Right lobe of liver (tissue), 6 donors: ENCODE results near the gene BRPF3. TPM values are rescaled to one million over a fixed set of nuclear protein-coding genes. Genes with fewer than 3 reads are reported as not detected.
A peak's percentile ranks its signal among the peaks of the same experiment; 100 is the strongest.

Experiments
- ATAC-seq, 4 donors: fragments of 200-7000 bp; cut with Tn5 transposase; one replicate each; pipeline ENCODE4 v1.9.1; 2020; ENCODE audit warnings: mild to moderate bottlenecking in 4 of 4, moderate library complexity in 4 of 4
- DNase-seq, 3 donors: peaks; one replicate each; pipeline ENCODE4 v3.0.0-alpha.2; 2020
- H3K27ac ChIP-seq, 3 donors: fragments of 200-600 bp; one replicate each; pipeline ENCODE4 v1.8.0; 2022
- H3K27me3 ChIP-seq, 2 donors: fragments of 200-600 bp; one replicate each; pipeline ENCODE4 v1.8.0; 2022
- H3K36me3 ChIP-seq, 4 donors: fragments of 200-600 bp; sonication (generic) in 1 of 4; one replicate each; pipeline versions ENCODE4 v1.5.1 to v1.8.0; 2017 to 2022; ENCODE audit warnings: control low read depth in 1 of 4
- H3K4me1 ChIP-seq, 4 donors: fragments of 200-600 bp; sonication (generic) in 1 of 4; one replicate each; pipeline versions ENCODE4 v1.5.1 to v1.8.0; 2017 to 2022; ENCODE audit warnings: control low read depth in 1 of 4
- H3K4me3 ChIP-seq, 3 donors: fragments of 200-600 bp; one replicate each; pipeline ENCODE4 v1.8.0; 2022
- H3K9me3 ChIP-seq, 4 donors: fragments of 200-600 bp; sonication (generic) in 1 of 4; one replicate each; pipeline versions ENCODE4 v1.5.1 to v1.8.0; 2017 to 2022; ENCODE audit warnings: control low read depth in 1 of 4
- POLR2A ChIP-seq: fragments of 450-650 bp; IDR thresholded peaks from one replicate; pipeline ENCODE4 v1.6.1; 2017; ENCODE audit warnings: antibody characterized with exemption, mild to moderate bottlenecking
- WGBS: methylation state at CpG from one replicate; pipeline ENCODE4 v1.1.6; 2018; ENCODE audit warnings: low coverage, low lambda C conversion rate; ENCODE audit not compliant: insufficient coverage; ENCODE audit errors: missing lambda C conversion rate; 5-methylcytosine and 5-hydroxymethylcytosine counted together
- intact Hi-C, 2 donors: fragments of 100-400 bp; cut with DNase I; formaldehyde crosslinking; loops; one replicate each; pipeline versions ENCODE4 v1.11.2 to v1.14.1; 2022
- total RNA-seq, 6 experiments: library from RNA; depleted of rRNA in 2 of 6; stranded (reverse); fragments of >200 nt in 2 of 6; fragmentation: NEBNext Ultra II Directional in 3 of 6; extraction: Animal tissue kit (Norgen Biotek cat#: 25700) in 3 of 6; gene quantifications; one replicate each; pipeline versions ENCODE4 v1.1.0 to v1.2.4, GENCODE V29; 2016 to 2023
- TF ChIP-seq, protein P1 (sequence below), 4 donors: fragments of 200-600 bp in 3 of 4; fragments of 450-650 bp in 1 of 4; IDR thresholded peaks; one replicate each; pipeline versions ENCODE4 v1.5.1 to v1.8.0; 2016 to 2022; ENCODE audit warnings: antibody characterized with exemption in 4 of 4, mild to moderate bottlenecking in 2 of 4
- donor health status: DM: no; HTN: yes; CAD: no.
- donor health status: DM: no; HTN: no; CAD: no.
- donor health status: DM: no; HTN: no; CAD: no.
- donor health status: DM: no; HTN: yes; CAD: no.
- donor health status: DM: no; HTN: yes; CAD: no.

The BRPF3 gene
- total RNA-seq, 6 experiments from 2014 or later, result 14.2 to 20.8 (median 18.6) TPM

DNA sequence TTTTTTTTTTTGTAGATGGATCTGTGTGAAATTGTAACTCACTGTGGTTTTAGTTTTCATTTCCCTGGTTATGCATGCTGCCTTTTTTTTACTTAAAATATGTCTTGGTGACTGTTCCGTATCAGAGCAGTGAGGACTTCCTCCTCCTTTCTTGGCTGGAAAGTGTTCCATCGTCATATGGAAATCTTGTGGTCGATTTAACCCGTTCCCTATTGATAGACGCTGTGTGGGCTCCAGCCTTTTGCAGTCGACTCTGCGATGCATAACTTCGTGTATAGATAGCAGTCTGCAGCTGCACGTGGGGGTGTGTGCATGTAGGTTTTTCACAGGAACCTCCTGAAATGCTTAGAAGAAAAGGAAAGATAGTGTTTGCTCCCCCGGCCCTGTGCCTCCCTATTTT lies 45.2 kb downstream of the BRPF3 start:
- Histone ChIP-seq H3K4me3 (no peak overlapping the region), H3K27ac (no peak overlapping the region), H3K4me1 (no peaks in the 10 kb centered on the region), H3K27me3 (no peaks in the 10 kb centered on the region), H3K9me3 (no peaks in the 10 kb centered on the region), H3K36me3 (no peaks in the 10 kb centered on the region)
- 35% methylated on average over 7 of the region's 10 CpGs for WGBS
- ATAC-seq (peak in 2 of 4 donors; percentile 17 to 18), DNase-seq (no peak)
- TF ChIP-seq, protein P1, sequence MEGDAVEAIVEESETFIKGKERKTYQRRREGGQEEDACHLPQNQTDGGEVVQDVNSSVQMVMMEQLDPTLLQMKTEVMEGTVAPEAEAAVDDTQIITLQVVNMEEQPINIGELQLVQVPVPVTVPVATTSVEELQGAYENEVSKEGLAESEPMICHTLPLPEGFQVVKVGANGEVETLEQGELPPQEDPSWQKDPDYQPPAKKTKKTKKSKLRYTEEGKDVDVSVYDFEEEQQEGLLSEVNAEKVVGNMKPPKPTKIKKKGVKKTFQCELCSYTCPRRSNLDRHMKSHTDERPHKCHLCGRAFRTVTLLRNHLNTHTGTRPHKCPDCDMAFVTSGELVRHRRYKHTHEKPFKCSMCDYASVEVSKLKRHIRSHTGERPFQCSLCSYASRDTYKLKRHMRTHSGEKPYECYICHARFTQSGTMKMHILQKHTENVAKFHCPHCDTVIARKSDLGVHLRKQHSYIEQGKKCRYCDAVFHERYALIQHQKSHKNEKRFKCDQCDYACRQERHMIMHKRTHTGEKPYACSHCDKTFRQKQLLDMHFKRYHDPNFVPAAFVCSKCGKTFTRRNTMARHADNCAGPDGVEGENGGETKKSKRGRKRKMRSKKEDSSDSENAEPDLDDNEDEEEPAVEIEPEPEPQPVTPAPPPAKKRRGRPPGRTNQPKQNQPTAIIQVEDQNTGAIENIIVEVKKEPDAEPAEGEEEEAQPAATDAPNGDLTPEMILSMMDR (IDR thresholded peaks at IDR 0.05), result no peak
- TF ChIP-seq POLR2A, result no peak
- intact Hi-C loops, result no loop called here

DNA sequence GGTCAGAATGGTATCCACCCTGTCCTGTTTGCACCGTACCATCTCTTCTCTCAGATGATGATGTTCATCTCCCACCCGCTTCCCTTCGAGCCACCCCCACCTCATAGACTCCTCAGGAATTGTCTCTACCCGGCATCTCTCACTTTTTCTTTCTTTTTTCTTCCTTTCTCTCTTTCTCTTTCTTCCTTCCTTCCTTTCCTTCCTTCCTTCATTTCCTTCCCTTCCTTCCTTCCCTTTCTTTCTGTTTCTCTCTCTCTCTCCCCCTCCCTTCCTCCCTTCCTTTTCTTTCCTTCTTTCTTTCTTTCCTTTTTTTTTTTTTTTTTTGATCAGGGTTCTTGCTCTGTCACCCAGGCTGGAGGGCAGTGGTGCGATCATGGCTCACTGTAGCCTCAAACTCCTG lies 45.6 kb downstream of the BRPF3 start:
- Histone ChIP-seq H3K4me1 (no peaks in the 10 kb centered on the region), H3K4me3 (no peak overlapping the region), H3K27ac (no peak overlapping the region), H3K36me3 (no peaks in the 10 kb centered on the region), H3K9me3 (no peaks in the 10 kb centered on the region), H3K27me3 (no peaks in the 10 kb centered on the region)
- TF ChIP-seq POLR2A, result no peak
- TF ChIP-seq, protein P1 (IDR thresholded peaks at IDR 0.05), result no peak
- ATAC-seq (no peak), DNase-seq (no peak)
- 75% methylated on average over 4 of the region's 5 CpGs for WGBS
- intact Hi-C loops, result no loop called here

- no peaks in the 10 kb centered on the region for H3K9me3 ChIP-seq
- H3K4me1 ChIP-seq, result no peaks in the 10 kb centered on the region
- WGBS, result 63% methylated on average over 3 of the region's 4 CpGs
Measured at GRCh38 chr6:36242626-36243025, 46.1 kb downstream of the BRPF3 start.

DNA sequence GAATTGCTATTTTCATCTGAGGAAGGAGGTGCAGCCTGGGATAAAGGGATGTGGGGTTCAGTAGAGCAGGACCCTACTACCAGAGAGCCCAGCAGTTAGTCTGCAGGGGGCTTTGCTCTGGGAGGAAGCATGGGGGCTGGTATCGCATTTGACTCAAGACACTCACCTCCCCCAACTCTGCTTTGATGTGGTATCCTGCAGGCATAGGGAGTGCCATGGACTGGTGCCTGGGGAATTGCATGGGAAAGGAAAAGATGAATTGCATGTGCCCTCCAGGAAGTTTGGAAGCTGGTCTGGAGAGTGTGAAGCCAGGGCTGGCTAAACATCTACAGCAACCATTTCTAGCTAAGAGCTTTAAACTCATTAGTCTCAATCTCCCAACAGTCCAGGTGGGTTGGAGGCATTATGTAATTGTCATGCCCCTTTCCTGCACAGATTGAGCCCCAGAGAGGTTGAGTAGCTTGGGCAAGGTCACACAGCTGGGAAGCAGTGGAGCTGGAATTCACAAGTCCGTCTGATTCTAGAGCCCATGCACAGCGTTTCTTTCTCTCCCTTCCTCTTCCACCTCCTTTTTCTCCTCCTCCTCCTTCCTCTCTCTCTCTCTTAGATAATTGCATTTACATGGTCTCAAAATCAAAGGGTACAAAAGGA lies 47.1 kb downstream of the BRPF3 start:
- 56% methylated on average over 2 of the region's 3 CpGs for WGBS
- DNase-seq, result no peak
- Histone ChIP-seq H3K36me3 (no peaks in the 10 kb centered on the region), H3K4me3 (no peak overlapping the region), H3K27ac (no peak overlapping the region), H3K4me1 (no peaks in the 10 kb centered on the region), H3K9me3 (no peaks in the 10 kb centered on the region), H3K27me3 (no peaks in the 10 kb centered on the region)
- TF ChIP-seq, protein P1 (IDR thresholded peaks at IDR 0.05), result no peak
- no peak for TF ChIP-seq POLR2A
- no peak for ATAC-seq
- intact Hi-C loops, result no loop called here

More at GRCh38 chr6:36242626-36243025, 46.1 kb downstream of the BRPF3 start:
- Histone ChIP-seq H3K4me3 (no peak overlapping the region), H3K27ac (no peak overlapping the region), H3K27me3 (no peaks in the 10 kb centered on the region), H3K36me3 (no peaks in the 10 kb centered on the region)
- ATAC-seq, result no peak
- DNase-seq, result no peak
- intact Hi-C loops, result no loop called here
- TF ChIP-seq POLR2A, result no peak
- TF ChIP-seq, protein P1 (IDR thresholded peaks at IDR 0.05), result no peak
